Measurements from ENCODE around the gene MINDY3. TPM values are rescaled to one million over a fixed set of nuclear protein-coding genes. Genes with fewer than 3 reads are reported as not detected.
"Not testable (repeated sequence)": the region's sequence is repeated elsewhere in the genome, so short reads cannot be mapped to it uniquely, and the experiment has no call there.

Gene MINDY3
- total RNA-seq, 1 experiment from 2014 or later: 40.3 TPM

- Histone ChIP-seq H3K27ac (no peak overlapping the region), H3K4me3 (no peak overlapping the region), H3K9me3 (replicated peaks) (no peaks in the 10 kb centered on the region), H3K27me3 (replicated peaks) (no peaks in the 10 kb centered on the region), H3K36me3 (peaks cover 23% of the 10 kb centered on the region), H3K4me1 (replicated peaks) (peaks cover 9% of the 10 kb centered on the region)
- no peak for DNase-seq (ENCODE audit: low read depth in 1 of 2, low spot score in 2 of 2)
Observed at GRCh38 chr10:15792777-15793176, 67.5 kb downstream of the MINDY3 start.

- H3K4me3 ChIP-seq: no peak overlapping the region
- H3K36me3 ChIP-seq: peaks cover 23% of the 10 kb centered on the region
- no peak overlapping the region for H3K27ac ChIP-seq
- no peak for DNase-seq (ENCODE audit: low read depth in 1 of 2, low spot score in 2 of 2)
- no peaks in the 10 kb centered on the region for H3K9me3 ChIP-seq (replicated peaks)
- H3K4me1 ChIP-seq (replicated peaks): peaks cover 9% of the 10 kb centered on the region
- H3K27me3 ChIP-seq (replicated peaks): no peaks in the 10 kb centered on the region
Observed at GRCh38 chr10:15791816-15792524, 68.3 kb downstream of the MINDY3 start.

DNA sequence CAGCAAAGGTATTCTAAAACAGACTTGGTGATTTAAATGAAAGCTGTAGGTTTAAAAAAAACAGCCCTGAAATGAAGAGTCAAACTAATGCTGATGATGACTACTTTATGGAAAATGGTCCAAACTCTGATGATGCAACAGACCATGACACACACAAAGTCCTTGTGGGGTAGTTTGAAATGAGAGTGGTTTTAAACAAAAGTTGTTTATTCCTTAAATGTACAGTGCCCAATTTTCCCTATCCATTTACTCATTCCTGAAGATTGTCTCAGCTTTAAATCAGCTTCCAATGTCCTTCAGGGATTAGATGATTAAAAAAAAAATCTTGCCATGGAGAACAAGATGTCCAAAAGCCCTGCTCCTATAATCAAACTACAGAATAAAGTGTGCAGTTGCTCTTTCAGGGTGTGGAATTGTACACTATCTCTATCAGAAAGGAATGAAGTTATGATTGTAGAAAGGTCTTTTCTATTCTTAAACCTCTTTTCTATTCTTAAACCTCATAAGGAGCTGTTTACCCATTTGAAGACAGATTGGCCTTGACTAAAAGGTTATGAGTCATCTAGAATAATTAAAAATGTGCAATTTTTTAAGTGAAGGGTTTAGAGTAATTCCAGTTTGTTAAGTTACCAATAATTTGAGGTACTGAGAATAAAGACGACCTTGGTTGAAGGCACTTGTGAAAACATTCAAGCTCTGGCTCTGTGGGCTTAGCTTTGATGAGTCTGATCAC lies 70.3 kb downstream of the MINDY3 start:
- Histone ChIP-seq H3K27ac (no peak overlapping the region), H3K4me3 (no peak overlapping the region)

GRCh38 chr10:15787426-15787825 lies 72.9 kb downstream of the MINDY3 start:
- no peaks in the 10 kb centered on the region for H3K9me3 ChIP-seq (replicated peaks)
- peaks cover 11% of the 10 kb centered on the region for H3K36me3 ChIP-seq
- peaks cover 20% of the 10 kb centered on the region for H3K4me1 ChIP-seq (replicated peaks)
- no peak overlapping the region for H3K4me3 ChIP-seq
- no peaks in the 10 kb centered on the region for H3K27me3 ChIP-seq (replicated peaks)
- H3K27ac ChIP-seq: no peak overlapping the region
- no peak for DNase-seq (ENCODE audit: low read depth in 1 of 2, low spot score in 2 of 2)

More for the DNA sequence above, 70.3 kb downstream of the MINDY3 start:
- Histone ChIP-seq H3K9me3 (replicated peaks) (no peaks in the 10 kb centered on the region), H3K27me3 (replicated peaks) (no peaks in the 10 kb centered on the region), H3K4me1 (replicated peaks) (peaks cover 11% of the 10 kb centered on the region), H3K36me3 (peaks cover 13% of the 10 kb centered on the region)
- DNase-seq (ENCODE audit: low read depth in 1 of 2, low spot score in 2 of 2): peak in 1 of 2 experiments; percentile 8

DNA sequence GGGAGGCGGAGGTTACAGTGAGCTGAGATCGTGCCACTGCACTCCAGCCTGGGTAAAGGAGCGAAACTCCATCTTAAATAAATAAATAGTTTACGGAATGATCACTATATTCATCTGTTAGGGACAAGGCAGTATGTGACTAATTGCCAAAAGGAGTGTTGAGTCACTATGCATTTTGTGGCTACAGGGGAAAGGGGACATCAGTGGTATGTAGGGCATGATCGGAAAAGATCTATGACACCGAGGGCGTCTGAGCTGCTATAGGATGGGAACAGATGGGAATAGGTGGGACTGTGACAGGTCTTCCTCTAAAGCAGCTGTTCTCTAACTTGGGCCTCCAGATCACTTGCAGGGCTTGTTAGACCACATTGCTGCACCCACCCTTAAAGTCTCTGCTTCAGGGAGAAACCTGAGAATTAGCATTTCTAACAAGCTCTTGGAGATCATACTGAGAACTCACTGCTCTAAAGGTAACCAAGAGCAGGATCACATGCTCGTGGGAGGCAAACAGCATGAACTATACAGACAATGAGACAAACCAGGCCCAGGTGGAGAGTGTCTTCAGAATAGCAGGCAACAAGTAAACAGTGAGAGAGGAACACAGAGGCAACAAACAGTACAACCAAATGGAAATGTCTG lies 75.5 kb downstream of the MINDY3 start:
- Histone ChIP-seq H3K4me3 (no peak overlapping the region), H3K27me3 (replicated peaks) (no peaks in the 10 kb centered on the region), H3K9me3 (replicated peaks) (no peaks in the 10 kb centered on the region), H3K27ac (0 out of 2 replicates have a peak overlapping the region, but pooled peaks have one; percentile 12), H3K4me1 (replicated peaks) (peaks cover 14% of the 10 kb centered on the region), H3K36me3 (peaks cover 16% of the 10 kb centered on the region)
- peak in 1 of 2 experiments; percentile 7 for DNase-seq (ENCODE audit: low read depth in 1 of 2, low spot score in 2 of 2)

DNA sequence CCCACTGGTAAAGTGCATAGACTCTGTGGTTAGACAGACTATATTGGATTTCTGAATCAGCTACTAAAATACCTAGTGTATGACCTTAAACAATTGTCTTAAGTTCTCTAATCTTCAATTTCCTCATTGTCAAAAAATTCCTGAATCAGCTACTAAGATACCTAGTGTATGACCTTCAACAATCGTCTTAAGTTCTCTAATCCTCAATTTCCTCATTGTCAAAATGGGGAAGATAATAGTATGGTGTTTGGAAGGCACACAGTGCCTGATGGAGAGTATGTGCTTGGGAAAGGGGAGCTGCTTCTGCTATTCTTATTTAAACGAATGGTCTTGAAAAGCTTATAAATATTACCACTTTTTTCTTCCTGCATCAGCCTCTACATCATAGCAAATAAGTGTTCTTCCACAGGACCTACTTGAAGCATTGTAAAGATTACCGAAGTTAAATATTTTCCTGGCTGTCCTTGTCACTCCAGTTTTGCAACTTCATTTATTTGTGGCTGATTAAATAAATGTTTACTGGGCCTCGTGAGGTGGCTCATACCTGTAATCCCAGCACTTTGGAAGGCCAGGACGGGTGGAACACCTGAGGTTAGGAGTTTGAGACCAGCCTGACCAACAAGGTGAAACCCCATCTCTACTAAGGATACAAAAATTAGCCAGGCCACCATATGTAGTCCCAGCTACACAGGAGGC lies 76.2 kb downstream of the MINDY3 start:
- H3K36me3 ChIP-seq: peaks cover 16% of the 10 kb centered on the region
- H3K27me3 ChIP-seq (replicated peaks): no peaks in the 10 kb centered on the region
- DNase-seq (ENCODE audit: low read depth in 1 of 2, low spot score in 2 of 2): no peak
- no peak overlapping the region for H3K27ac ChIP-seq
- H3K4me1 ChIP-seq (replicated peaks): peaks cover 11% of the 10 kb centered on the region
- no peaks in the 10 kb centered on the region for H3K9me3 ChIP-seq (replicated peaks)
- H3K4me3 ChIP-seq: no peak overlapping the region

DNA sequence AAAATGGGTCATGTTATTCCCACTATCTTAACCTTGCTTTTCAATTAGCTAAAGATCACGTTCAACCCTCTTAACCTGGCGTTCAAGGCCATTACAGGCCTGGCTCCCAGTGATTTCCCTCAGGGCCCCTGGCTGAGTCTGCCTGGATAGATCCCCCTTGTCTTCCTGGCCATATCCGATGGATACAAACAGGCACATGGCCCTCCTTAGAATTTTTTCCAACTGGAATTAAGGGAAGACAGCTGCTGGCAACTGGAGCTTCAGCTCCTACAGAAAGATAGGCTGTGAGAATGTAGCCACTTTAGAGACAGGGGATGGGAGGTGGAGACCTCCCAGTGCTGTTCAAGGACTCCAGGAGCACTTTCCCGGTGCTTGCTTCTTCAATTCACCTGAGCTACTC lies 77.5 kb downstream of the MINDY3 start:
- H3K27me3 ChIP-seq (replicated peaks): no peaks in the 10 kb centered on the region
- peaks cover 11% of the 10 kb centered on the region for H3K4me1 ChIP-seq (replicated peaks)
- peaks cover 14% of the 10 kb centered on the region for H3K36me3 ChIP-seq
- no peak overlapping the region for H3K4me3 ChIP-seq
- H3K9me3 ChIP-seq (replicated peaks): no peaks in the 10 kb centered on the region
- no peak for DNase-seq (ENCODE audit: low read depth in 1 of 2, low spot score in 2 of 2)
- no peak overlapping the region for H3K27ac ChIP-seq

GRCh38 chr10:15781381-15781960 lies 78.8 kb downstream of the MINDY3 start:
- no peak for DNase-seq (ENCODE audit: low read depth in 1 of 2, low spot score in 2 of 2)
- H3K27ac ChIP-seq: no peak overlapping the region
- no peak overlapping the region for H3K4me3 ChIP-seq

DNA sequence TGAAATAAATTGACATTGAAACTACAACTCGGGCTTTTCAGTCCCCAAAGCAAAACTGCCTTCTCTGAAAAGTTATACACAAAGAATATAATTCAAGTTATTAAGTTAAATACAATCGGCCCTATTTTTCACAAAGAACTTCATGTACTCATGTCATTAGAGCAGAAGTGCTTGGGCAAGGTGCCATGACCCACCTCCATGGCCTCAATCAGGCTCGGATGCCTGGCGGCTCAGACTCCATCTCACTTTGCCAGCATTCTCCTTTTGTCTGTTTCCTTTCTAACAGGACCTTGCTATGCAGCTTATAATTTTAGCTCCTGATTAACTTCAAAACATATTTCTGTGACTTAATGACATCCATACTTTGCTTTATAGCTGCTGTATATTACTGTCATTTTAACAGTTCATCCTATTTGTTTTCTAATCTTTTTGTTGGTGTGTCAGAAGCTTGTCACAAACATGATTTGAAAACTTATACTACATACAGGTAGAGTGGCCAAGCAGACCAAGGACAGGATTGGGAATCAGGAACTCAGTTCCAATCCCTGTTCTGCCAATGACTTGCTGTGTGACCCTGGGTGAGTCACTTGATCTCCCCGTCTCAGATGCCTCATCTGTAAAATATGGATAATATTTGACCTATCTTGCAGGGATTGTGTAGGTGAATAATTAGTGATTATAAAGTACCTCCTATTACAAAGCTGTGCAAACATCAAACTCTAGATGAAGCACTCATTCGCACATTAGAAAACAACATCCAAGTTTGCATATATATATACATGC lies 79.8 kb downstream of the MINDY3 start:
- H3K27me3 ChIP-seq (replicated peaks): no peaks in the 10 kb centered on the region
- H3K4me1 ChIP-seq (replicated peaks): peaks cover 18% of the 10 kb centered on the region
- H3K27ac ChIP-seq: no peak overlapping the region
- no peak overlapping the region for H3K4me3 ChIP-seq
- no peak for DNase-seq (ENCODE audit: low read depth in 1 of 2, low spot score in 2 of 2)
- H3K36me3 ChIP-seq: peaks cover 17% of the 10 kb centered on the region
- no peaks in the 10 kb centered on the region for H3K9me3 ChIP-seq (replicated peaks)

More at GRCh38 chr10:15781381-15781960, 78.8 kb downstream of the MINDY3 start:
- Histone ChIP-seq H3K4me1 (replicated peaks) (peaks cover 11% of the 10 kb centered on the region), H3K9me3 (replicated peaks) (no peaks in the 10 kb centered on the region), H3K36me3 (peaks cover 17% of the 10 kb centered on the region), H3K27me3 (replicated peaks) (no peaks in the 10 kb centered on the region)

- H3K27me3 ChIP-seq (replicated peaks): no peaks in the 10 kb centered on the region
- H3K4me1 ChIP-seq (replicated peaks): peaks cover 8% of the 10 kb centered on the region; the same call in 1 of the 2 replicates
- no peak overlapping the region for H3K4me3 ChIP-seq
- no peak overlapping the region for H3K27ac ChIP-seq
- DNase-seq (ENCODE audit: low read depth in 1 of 2, low spot score in 2 of 2): peak in 1 of 2 experiments; percentile 20
- H3K9me3 ChIP-seq (replicated peaks): no peaks in the 10 kb centered on the region
- H3K36me3 ChIP-seq: peaks cover 8% of the 10 kb centered on the region; the same call in 1 of the 2 replicates
Observed at GRCh38 chr10:15775513-15775912, 84.8 kb downstream of the MINDY3 start.

- H3K4me1 ChIP-seq (replicated peaks); H3K27me3 ChIP-seq (replicated peaks); H3K4me3 ChIP-seq; H3K27ac ChIP-seq; DNase-seq (ENCODE audit: low read depth in 1 of 2, low spot score in 2 of 2); H3K36me3 ChIP-seq; H3K9me3 ChIP-seq (replicated peaks): not testable (repeated sequence)
Observed at GRCh38 chr10:15774534-15774933, 85.8 kb downstream of the MINDY3 start.

- no peaks in the 10 kb centered on the region for H3K9me3 ChIP-seq (replicated peaks)
- peaks cover 3% of the 10 kb centered on the region; the same call in 1 of the 2 replicates for H3K27me3 ChIP-seq (replicated peaks)
- H3K4me3 ChIP-seq: no peak overlapping the region
- DNase-seq (ENCODE audit: low read depth in 1 of 2, low spot score in 2 of 2): no peak
- H3K27ac ChIP-seq: no peak overlapping the region
- no peaks in the 10 kb centered on the region for H3K36me3 ChIP-seq
- H3K4me1 ChIP-seq (replicated peaks): no peaks in the 10 kb centered on the region
Observed at GRCh38 chr10:15764892-15765454, 95.3 kb downstream of the MINDY3 start.

Measured in SJSA1 (cell line).